HepG2 (cell line): ENCODE results near the gene OR8K1. TPM values are rescaled to one million over a fixed set of nuclear protein-coding genes. Genes with fewer than 3 reads are reported as not detected.

Experiments
- ATAC-seq: fragments of 200-7000 bp; cut with Tn5 transposase; 3 replicates; pipeline ENCODE4 v1.9.1; 2020; ENCODE audit warnings: mild to moderate bottlenecking, moderate library complexity
- BruUV-seq: library from RNA; stranded (reverse); fragments of 400-500 nt; replicated peaks from 2 replicates; lab custom pipeline; 2021; lab: Mats Ljungman, UMichigan
- CTCF ChIA-PET: fragments of 300-600 bp; formaldehyde crosslinking; extraction: SDS; loops from one replicate; lab custom pipeline; 2021; ENCODE audit warnings: low total read pairs, inconsistent platforms, low intra/inter-chr PET ratio; lab: Yijun Ruan, JAX
- POLR2A ChIA-PET: fragments of 350-600 bp; sonication (Branson Sonifier 250); formaldehyde crosslinking; loops from one replicate; lab custom pipeline; 2020; ENCODE audit warnings: antibody characterized with exemption, inconsistent platforms; lab: Yijun Ruan, JAX
- DNase-seq: peaks from one replicate; pipeline ENCODE4 v3.0.0-alpha.2; 2015; ENCODE audit warnings: low spot score
- FAIRE-seq: peaks from 3 replicates; lab custom pipeline; 2011; peaks lifted over from hg19 to GRCh38; lab: Jason Lieb, UNC
- H2AFZ ChIP-seq: one replicate; pipeline ENCODE4 v1.6.1; 2011; ENCODE audit warnings: low read length, inconsistent platforms
- H3K27ac ChIP-seq: fragments of 300-600 bp; 3 replicates; pipeline ENCODE4 v1.8.0; 2011; ENCODE audit warnings: mixed run types, mild to moderate bottlenecking, mixed read lengths, low read length, inconsistent platforms; ENCODE audit not compliant: insufficient read depth; ENCODE audit errors: extremely low read length
- H3K27me3 ChIP-seq, 2 experiments: fragments of 200-600 bp in 1 of 2; 2 replicates in 1 of 2; 3 replicates in 1 of 2; pipeline versions ENCODE4 v1.6.0 to v1.8.0; 2011; ENCODE audit warnings: low read length in 2 of 2, mild to moderate bottlenecking in 2 of 2, moderate library complexity in 2 of 2, inconsistent platforms in 1 of 2; ENCODE audit not compliant: insufficient read depth in 2 of 2, control insufficient read depth in 1 of 2
- H3K36me3 ChIP-seq, 2 experiments: fragments of 200-600 bp in 1 of 2; replicated peaks in 1 of 2; 2 replicates in 1 of 2; 3 replicates in 1 of 2; pipeline versions ENCODE4 v1.5.1 to v1.8.0; 2011; ENCODE audit warnings: low read length in 2 of 2, inconsistent platforms in 1 of 2; ENCODE audit not compliant: insufficient read depth in 2 of 2, control insufficient read depth in 1 of 2
- H3K4me1 ChIP-seq: 2 replicates; pipeline ENCODE4 v1.5.1; 2012; ENCODE audit warnings: low read length, inconsistent platforms; ENCODE audit not compliant: insufficient read depth
- H3K4me2 ChIP-seq: 2 replicates; pipeline ENCODE4 v1.6.0; 2011; ENCODE audit warnings: low read depth, low read length, inconsistent platforms
- H3K4me3 ChIP-seq, 3 experiments: fragments of 200-600 bp in 1 of 3; sonication (generic), shearing (Covaris generic) in 1 of 3; replicated peaks in 1 of 3; 2 replicates each; pipeline ENCODE4 v1.5.1; 2011 to 2016; ENCODE audit warnings: low read length in 3 of 3, inconsistent platforms in 2 of 3, low read depth in 2 of 3, mild to moderate bottlenecking in 2 of 3, control low read depth in 1 of 3, mixed read lengths in 1 of 3; ENCODE audit not compliant: insufficient read depth in 1 of 3
- H3K79me2 ChIP-seq: one replicate; pipeline ENCODE4 v1.6.1; 2011; ENCODE audit warnings: low read length, inconsistent platforms; ENCODE audit not compliant: insufficient read depth
- H3K9ac ChIP-seq: 2 replicates; pipeline ENCODE4 v1.6.0; 2011; ENCODE audit warnings: mild to moderate bottlenecking, low read depth, low read length, inconsistent platforms; ENCODE audit not compliant: insufficient read depth
- H3K9me3 ChIP-seq: 2 replicates; pipeline ENCODE4 v1.5.1; 2012; ENCODE audit warnings: mild to moderate bottlenecking, low read length
- H4K20me1 ChIP-seq: 2 replicates; pipeline ENCODE4 v1.6.0; 2011; ENCODE audit warnings: inconsistent platforms, mild to moderate bottlenecking, low read length, moderate library complexity; ENCODE audit not compliant: insufficient read depth
- RARA ChIP-seq: IDR thresholded peaks from 2 replicates; pipeline ENCODE4 v1.6.1; 2016; ENCODE audit warnings: missing genetic modification reagents, missing compliant biosample characterization
- SIX1 ChIP-seq: sonication (generic); formaldehyde crosslinking; IDR thresholded peaks from 2 replicates; pipeline ENCODE4 v1.4.0; 2020; ENCODE audit warnings: missing genetic modification reagents, borderline replicate concordance
- SIX4 ChIP-seq: sonication (generic); formaldehyde crosslinking; IDR thresholded peaks from 2 replicates; pipeline ENCODE4 v1.4.0; 2020; ENCODE audit warnings: missing genetic modification reagents
- STAT6 ChIP-seq: sonication (generic); formaldehyde crosslinking; IDR thresholded peaks from 2 replicates; pipeline ENCODE4 v1.4.0; 2020; ENCODE audit warnings: missing genetic modification reagents, mild to moderate bottlenecking, borderline replicate concordance
- ZNF101 ChIP-seq: sonication (generic); formaldehyde crosslinking; IDR thresholded peaks from 2 replicates; pipeline ENCODE4 v1.4.0; 2020; ENCODE audit warnings: mild to moderate bottlenecking, low read depth, missing genetic modification reagents, borderline replicate concordance
- ZNF124 ChIP-seq: sonication (generic); formaldehyde crosslinking; IDR thresholded peaks from 2 replicates; pipeline ENCODE4 v1.4.0; 2020; ENCODE audit warnings: missing genetic modification reagents
- ZNF496 ChIP-seq: sonication (generic); formaldehyde crosslinking; IDR thresholded peaks from 2 replicates; pipeline ENCODE4 v1.8.1; 2023; ENCODE audit warnings: mild to moderate bottlenecking, moderate library complexity, missing genetic modification reagents; ENCODE audit not compliant: insufficient replicate concordance
- ZNF660 ChIP-seq: sonication (generic); formaldehyde crosslinking; IDR thresholded peaks from 2 replicates; pipeline ENCODE4 v1.5.1; 2020; ENCODE audit warnings: mild to moderate bottlenecking, low read depth, missing genetic modification reagents, borderline replicate concordance
- ZNF710 ChIP-seq: sonication (generic); formaldehyde crosslinking; IDR thresholded peaks from 2 replicates; pipeline ENCODE4 v1.5.0; 2020; ENCODE audit warnings: mild to moderate bottlenecking, missing genetic modification reagents, borderline replicate concordance
- ZNF782 ChIP-seq: sonication (generic); formaldehyde crosslinking; IDR thresholded peaks from 2 replicates; pipeline ENCODE4 v1.4.0; 2020; ENCODE audit warnings: missing genetic modification reagents, mild to moderate bottlenecking, borderline replicate concordance
- ZNF879 ChIP-seq: sonication (generic); formaldehyde crosslinking; IDR thresholded peaks from 2 replicates; pipeline ENCODE4 v1.8.1; 2023; ENCODE audit warnings: missing genetic modification reagents
- WGBS: methylation state at CpG from one replicate; pipeline ENCODE4 v1.1.6; 2017; ENCODE audit warnings: low lambda C conversion rate; 5-methylcytosine and 5-hydroxymethylcytosine counted together
- in situ Hi-C: cut with HindIII; loops from 2 replicates; pipeline ENCODE4 v1.10.0; 2017; ENCODE audit warnings: low pct_unique_long_range_greater_than_20kb; ENCODE audit not compliant: extremely low pct_ligation_motif_present
- intact Hi-C: fragments of 100-400 bp; cut with micrococcal nuclease; formaldehyde crosslinking; loops from one replicate; pipeline ENCODE4 v1.10.0; 2022; ENCODE audit not compliant: unreplicated experiment
- polyA plus RNA-seq, 8 experiments: library from polyadenylated mRNA; depleted of rRNA in 3 of 8; stranded (reverse) in 7 of 8; unstranded in 1 of 8; fragments of >200 nt; fragmentation: Illumina TruSeq in 4 of 8; extraction: Trizol in 4 of 8; gene quantifications; 2 replicates each; pipeline versions ENCODE4 v1.2.1 to v1.2.3, GENCODE V29; 2011 to 2016; ENCODE audit warnings: low read depth in 4 of 8, missing spikeins in 1 of 8, mixed read lengths in 1 of 8; ENCODE audit not compliant: insufficient read depth in 1 of 8
- total RNA-seq, 5 experiments: library from RNA; depleted of rRNA; stranded (reverse); fragments of >200 nt; fragmentation: Illumina TruSeq; extraction: Trizol; gene quantifications; 2 replicates each; pipeline ENCODE4 v1.2.3, GENCODE V29; 2016; ENCODE audit warnings: low read depth in 1 of 5
- TF ChIP-seq, protein P1 (sequence below): sonication (generic); formaldehyde crosslinking; IDR thresholded peaks from 2 replicates; pipeline ENCODE4 v1.5.1; 2020; ENCODE audit warnings: mild to moderate bottlenecking, missing genetic modification reagents, borderline replicate concordance
- TF ChIP-seq, protein P2 (sequence below): IDR thresholded peaks from 2 replicates; pipeline ENCODE4 v1.6.1; 2016; ENCODE audit warnings: low read depth, missing genetic modification reagents, missing compliant biosample characterization

Gene OR8K1
- total and polyA plus RNA-seq, 2 of the 13 experiments (the other 11 are each of a cell fraction or from before 2014, with no cell fraction given) = not detected

DNA sequence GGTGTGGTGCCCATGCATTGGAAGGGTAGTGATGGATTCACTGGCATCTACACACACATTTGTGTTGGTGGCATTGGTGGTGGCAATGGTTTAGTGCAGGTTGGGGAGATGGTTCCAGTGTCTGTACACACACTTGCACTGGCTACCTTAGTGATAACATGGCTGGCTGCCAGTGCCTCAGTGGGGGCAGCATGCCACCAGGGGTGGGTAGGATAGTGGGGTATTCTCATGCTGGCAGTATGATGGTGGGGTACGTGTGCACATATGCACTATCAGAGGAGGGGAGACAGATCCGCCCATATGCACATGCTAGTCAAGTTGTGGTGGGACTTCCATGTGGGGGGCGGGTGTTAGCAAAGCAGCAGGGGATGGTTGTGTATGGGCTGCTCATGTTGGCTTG lies 38.0 kb upstream of the OR8K1 start:
- BruUV-seq = no TSS peak
- no peak overlapping the region for H2AFZ ChIP-seq
- CTCF ChIA-PET = no interaction called here
- no peaks in the 10 kb centered on the region for H3K79me2 ChIP-seq
- no peak for FAIRE-seq
- H3K4me3 ChIP-seq = no peak overlapping the region
- no peaks in the 10 kb centered on the region for H4K20me1 ChIP-seq
- DNase-seq = no peak
- ATAC-seq = no peak
- WGBS = 5% methylated on average over 2 of the region's 3 CpGs
- no peak overlapping the region for H3K27ac ChIP-seq
- intact Hi-C loops (no loop called here), in situ Hi-C loops (no loop called here)
- H3K9me3 ChIP-seq = peaks cover 82% of the 10 kb centered on the region
- H3K9ac ChIP-seq = no peak overlapping the region
- H3K36me3 ChIP-seq = no peaks in the 10 kb centered on the region
- no peaks in the 10 kb centered on the region; a peak in 1 of 5 replicates for H3K27me3 ChIP-seq
- no peaks in the 10 kb centered on the region for H3K4me1 ChIP-seq
- H3K4me2 ChIP-seq = no peak overlapping the region
- POLR2A ChIA-PET = no interaction called here
- TF ChIP-seq ZNF782 = no peak
- no peak for TF ChIP-seq ZNF660 (CRISPR knock-in tag)
- no peak for TF ChIP-seq SIX1 (CRISPR knock-in tag)
- no peak for TF ChIP-seq STAT6 (CRISPR knock-in tag)
- no peak for TF ChIP-seq ZNF496
- no peak for TF ChIP-seq ZNF101
- no peak for TF ChIP-seq RARA (CRISPR knock-in tag)
- no peak for TF ChIP-seq ZNF710 (CRISPR knock-in tag)
- TF ChIP-seq, protein P1, sequence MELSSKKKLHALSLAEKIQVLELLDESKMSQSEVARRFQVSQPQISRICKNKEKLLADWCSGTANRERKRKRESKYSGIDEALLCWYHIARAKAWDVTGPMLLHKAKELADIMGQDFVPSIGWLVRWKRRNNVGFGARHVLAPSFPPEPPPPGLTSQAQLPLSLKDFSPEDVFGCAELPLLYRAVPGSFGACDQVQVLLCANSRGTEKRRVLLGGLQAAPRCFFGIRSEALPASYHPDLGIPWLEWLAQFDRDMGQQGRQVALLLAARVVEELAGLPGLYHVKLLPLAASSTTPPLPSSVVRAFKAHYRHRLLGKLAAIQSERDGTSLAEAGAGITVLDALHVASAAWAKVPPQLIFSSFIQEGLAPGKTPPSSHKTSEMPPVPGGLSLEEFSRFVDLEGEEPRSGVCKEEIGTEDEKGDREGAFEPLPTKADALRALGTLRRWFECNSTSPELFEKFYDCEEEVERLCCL (CRISPR knock-in tag) = no peak
- TF ChIP-seq ZNF124 (CRISPR knock-in tag) = no peak
- TF ChIP-seq SIX4 (CRISPR knock-in tag) = no peak
- TF ChIP-seq, protein P2, sequence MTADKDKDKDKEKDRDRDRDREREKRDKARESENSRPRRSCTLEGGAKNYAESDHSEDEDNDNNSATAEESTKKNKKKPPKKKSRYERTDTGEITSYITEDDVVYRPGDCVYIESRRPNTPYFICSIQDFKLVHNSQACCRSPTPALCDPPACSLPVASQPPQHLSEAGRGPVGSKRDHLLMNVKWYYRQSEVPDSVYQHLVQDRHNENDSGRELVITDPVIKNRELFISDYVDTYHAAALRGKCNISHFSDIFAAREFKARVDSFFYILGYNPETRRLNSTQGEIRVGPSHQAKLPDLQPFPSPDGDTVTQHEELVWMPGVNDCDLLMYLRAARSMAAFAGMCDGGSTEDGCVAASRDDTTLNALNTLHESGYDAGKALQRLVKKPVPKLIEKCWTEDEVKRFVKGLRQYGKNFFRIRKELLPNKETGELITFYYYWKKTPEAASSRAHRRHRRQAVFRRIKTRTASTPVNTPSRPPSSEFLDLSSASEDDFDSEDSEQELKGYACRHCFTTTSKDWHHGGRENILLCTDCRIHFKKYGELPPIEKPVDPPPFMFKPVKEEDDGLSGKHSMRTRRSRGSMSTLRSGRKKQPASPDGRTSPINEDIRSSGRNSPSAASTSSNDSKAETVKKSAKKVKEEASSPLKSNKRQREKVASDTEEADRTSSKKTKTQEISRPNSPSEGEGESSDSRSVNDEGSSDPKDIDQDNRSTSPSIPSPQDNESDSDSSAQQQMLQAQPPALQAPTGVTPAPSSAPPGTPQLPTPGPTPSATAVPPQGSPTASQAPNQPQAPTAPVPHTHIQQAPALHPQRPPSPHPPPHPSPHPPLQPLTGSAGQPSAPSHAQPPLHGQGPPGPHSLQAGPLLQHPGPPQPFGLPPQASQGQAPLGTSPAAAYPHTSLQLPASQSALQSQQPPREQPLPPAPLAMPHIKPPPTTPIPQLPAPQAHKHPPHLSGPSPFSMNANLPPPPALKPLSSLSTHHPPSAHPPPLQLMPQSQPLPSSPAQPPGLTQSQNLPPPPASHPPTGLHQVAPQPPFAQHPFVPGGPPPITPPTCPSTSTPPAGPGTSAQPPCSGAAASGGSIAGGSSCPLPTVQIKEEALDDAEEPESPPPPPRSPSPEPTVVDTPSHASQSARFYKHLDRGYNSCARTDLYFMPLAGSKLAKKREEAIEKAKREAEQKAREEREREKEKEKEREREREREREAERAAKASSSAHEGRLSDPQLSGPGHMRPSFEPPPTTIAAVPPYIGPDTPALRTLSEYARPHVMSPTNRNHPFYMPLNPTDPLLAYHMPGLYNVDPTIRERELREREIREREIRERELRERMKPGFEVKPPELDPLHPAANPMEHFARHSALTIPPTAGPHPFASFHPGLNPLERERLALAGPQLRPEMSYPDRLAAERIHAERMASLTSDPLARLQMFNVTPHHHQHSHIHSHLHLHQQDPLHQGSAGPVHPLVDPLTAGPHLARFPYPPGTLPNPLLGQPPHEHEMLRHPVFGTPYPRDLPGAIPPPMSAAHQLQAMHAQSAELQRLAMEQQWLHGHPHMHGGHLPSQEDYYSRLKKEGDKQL = no peak
- no peak for TF ChIP-seq ZNF879 (CRISPR knock-in tag)
